Fibroblast of lung (primary cell): Measurements from ENCODE around the gene TLR6. TPM values are rescaled to one million over a fixed set of nuclear protein-coding genes. Genes with fewer than 3 reads are reported as not detected.
A peak's percentile ranks its signal among the peaks of the same experiment; 100 is the strongest.

Source experiments
- DNase-seq, 2 donors: peaks; one replicate each; pipeline versions ENCODE4 v3.0.0 to v3.0.0-alpha.2; 2010; ENCODE audit warnings: low read depth in 2 of 2
- H2AFZ ChIP-seq: 2 replicates; pipeline ENCODE4 v1.5.1; 2012; ENCODE audit warnings: low read length, control low read depth, inconsistent platforms
- H3K27ac ChIP-seq: 2 replicates; pipeline ENCODE4 v1.5.1; 2011; ENCODE audit warnings: low read length, control low read depth; ENCODE audit not compliant: insufficient read depth
- H3K27me3 ChIP-seq: 2 replicates; pipeline ENCODE4 v1.5.1; 2011; ENCODE audit warnings: mild to moderate bottlenecking, low read length; ENCODE audit not compliant: control insufficient read depth, insufficient read depth
- H3K36me3 ChIP-seq: 2 replicates; pipeline ENCODE4 v1.5.1; 2011; ENCODE audit warnings: low read length; ENCODE audit not compliant: control insufficient read depth, insufficient read depth
- H3K4me1 ChIP-seq: 2 replicates; pipeline ENCODE4 v1.5.1; 2011; ENCODE audit warnings: low read length; ENCODE audit not compliant: control insufficient read depth, insufficient read depth; ENCODE audit errors: extremely low read depth
- H3K4me2 ChIP-seq: 2 replicates; pipeline ENCODE4 v1.5.1; 2011; ENCODE audit warnings: low read length, control low read depth; ENCODE audit not compliant: insufficient read depth; ENCODE audit errors: extremely low read depth
- H3K4me3 ChIP-seq, 4 experiments: fragments of 200-600 bp in 1 of 4; sonication (generic) in 1 of 4; replicated peaks in 1 of 4; 2 replicates each; pipeline ENCODE4 v1.5.1; 2011 to 2016; ENCODE audit warnings: low read length in 4 of 4, low read depth in 3 of 4, mild to moderate bottlenecking in 3 of 4, control low read depth in 2 of 4, inconsistent platforms in 1 of 4, mixed read lengths in 1 of 4; ENCODE audit not compliant: insufficient read depth in 1 of 4; ENCODE audit errors: control extremely low read depth in 1 of 4
- H3K79me2 ChIP-seq: 2 replicates; pipeline ENCODE4 v1.5.1; 2012; ENCODE audit warnings: mild to moderate bottlenecking, low read length, inconsistent platforms; ENCODE audit not compliant: control insufficient read depth, insufficient read depth
- H3K9ac ChIP-seq: 2 replicates; pipeline ENCODE4 v1.5.1; 2011; ENCODE audit warnings: mild to moderate bottlenecking, low read length, control low read depth; ENCODE audit not compliant: insufficient read depth
- H3K9me3 ChIP-seq: 2 replicates; pipeline ENCODE4 v1.5.1; 2012; ENCODE audit warnings: low read depth, low read length; ENCODE audit not compliant: control insufficient read depth, insufficient read depth
- H4K20me1 ChIP-seq: 2 replicates; pipeline ENCODE4 v1.5.1; 2011; ENCODE audit warnings: low read length; ENCODE audit not compliant: control insufficient read depth, insufficient read depth; ENCODE audit errors: extremely low read depth
- CTCF ChIP-seq, 2 donors: IDR thresholded peaks in 1 of 2; conservative IDR thresholded peaks in 1 of 2; 1 replicate in 1 of 2; 2 replicates in 1 of 2; pipeline ENCODE4 v1.5.1; 2011 to 2012; ENCODE audit warnings: low read length in 2 of 2, control low read depth in 1 of 2, inconsistent platforms in 1 of 2, low read depth in 1 of 2, mild to moderate bottlenecking in 1 of 2
- EZH2 ChIP-seq: IDR thresholded peaks from 2 replicates; pipeline ENCODE4 v1.5.1; 2012; ENCODE audit warnings: low read length, control low read depth, mild to moderate bottlenecking; ENCODE audit errors: missing control alignments
- polyA plus RNA-seq, 2 donors: library from polyadenylated mRNA; depleted of rRNA in 1 of 2; stranded (reverse) in 1 of 2; unstranded in 1 of 2; fragments of >200 nt; gene quantifications; 2 replicates each; pipeline ENCODE4 v1.2.1, GENCODE V29; 2011 to 2012; ENCODE audit warnings: missing spikeins in 1 of 2
- total RNA-seq: library from RNA; depleted of rRNA; stranded (reverse); fragments of >200 nt; gene quantifications from 2 replicates; pipeline ENCODE4 v1.2.1, GENCODE V29; 2014

The TLR6 gene
- total and polyA plus RNA-seq, 2 donors (not counting 1 experiment from before 2014, with no cell fraction given) = 1.9 to 2.3 TPM

- no peaks in the 10 kb centered on the region for H3K27me3 ChIP-seq
- H3K9me3 ChIP-seq = no peaks in the 10 kb centered on the region
- H3K9ac ChIP-seq = no peak overlapping the region
- peaks cover 6% of the 10 kb centered on the region for H3K4me1 ChIP-seq
- TF ChIP-seq EZH2 = no peak
- no peak for TF ChIP-seq CTCF (conservative IDR thresholded peaks at IDR 0.05 in 1 of 2, IDR thresholded peaks at IDR 0.05 in 1 of 2; ENCODE audit: low read depth in 1 of 2, low read length in 2 of 2)
- H3K27ac ChIP-seq = no peak overlapping the region
- H3K4me2 ChIP-seq = no peak overlapping the region
- H3K79me2 ChIP-seq = peaks cover 26% of the 10 kb centered on the region
- H4K20me1 ChIP-seq = no peaks in the 10 kb centered on the region
- peaks cover 2% of the 10 kb centered on the region for H3K36me3 ChIP-seq
- no peak overlapping the region for H3K4me3 ChIP-seq
- no peak overlapping the region for H2AFZ ChIP-seq
- DNase-seq = no peak
Measured at GRCh38 chr4:38865445-38865844, 8.8 kb upstream of the TLR6 start.

GRCh38 chr4:38861791-38862190 lies 5.2 kb upstream of the TLR6 start:
- Histone ChIP-seq H3K36me3 (no peaks in the 10 kb centered on the region), H3K9me3 (no peaks in the 10 kb centered on the region), H3K4me1 (peaks cover 11% of the 10 kb centered on the region), H3K27ac (no peak overlapping the region), H4K20me1 (no peaks in the 10 kb centered on the region), H3K4me2 (no peak overlapping the region), H3K27me3 (no peaks in the 10 kb centered on the region), H2AFZ (no peak overlapping the region), H3K4me3 (no peak overlapping the region), H3K79me2 (no peaks in the 10 kb centered on the region), H3K9ac (no peak overlapping the region)
- TF ChIP-seq CTCF (conservative IDR thresholded peaks at IDR 0.05 in 1 of 2, IDR thresholded peaks at IDR 0.05 in 1 of 2; ENCODE audit: low read depth in 1 of 2, low read length in 2 of 2) (no peak), EZH2 (no peak)
- no peak for DNase-seq

- H2AFZ ChIP-seq = no peak overlapping the region
- DNase-seq = peak in 1 of 2 donors; percentile 33
- H3K4me3 ChIP-seq = no peak overlapping the region
- no peaks in the 10 kb centered on the region for H3K79me2 ChIP-seq
- no peak overlapping the region for H3K4me2 ChIP-seq
- TF ChIP-seq CTCF (conservative IDR thresholded peaks at IDR 0.05 in 1 of 2, IDR thresholded peaks at IDR 0.05 in 1 of 2; ENCODE audit: low read depth in 1 of 2, low read length in 2 of 2) (peak; percentile 62 to 74), EZH2 (no peak)
- H3K27me3 ChIP-seq = no peaks in the 10 kb centered on the region
- H3K36me3 ChIP-seq = no peaks in the 10 kb centered on the region
- no peak overlapping the region for H3K9ac ChIP-seq
- peaks cover 11% of the 10 kb centered on the region for H3K4me1 ChIP-seq
- no peaks in the 10 kb centered on the region for H4K20me1 ChIP-seq
- H3K9me3 ChIP-seq = no peaks in the 10 kb centered on the region
- no peak overlapping the region for H3K27ac ChIP-seq
Measured at GRCh38 chr4:38860788-38861424, 4.3 kb upstream of the TLR6 start.
